Measurements from ENCODE around the gene SPDYE2. TPM values are rescaled to one million over a fixed set of nuclear protein-coding genes. Genes with fewer than 3 reads are reported as not detected.
"Not testable (repeated sequence)": the region's sequence is repeated elsewhere in the genome, so short reads cannot be mapped to it uniquely, and the experiment has no call there.

The SPDYE2 gene
- total RNA-seq, 1 donor from 2014 or later: 0.10 TPM

DNA sequence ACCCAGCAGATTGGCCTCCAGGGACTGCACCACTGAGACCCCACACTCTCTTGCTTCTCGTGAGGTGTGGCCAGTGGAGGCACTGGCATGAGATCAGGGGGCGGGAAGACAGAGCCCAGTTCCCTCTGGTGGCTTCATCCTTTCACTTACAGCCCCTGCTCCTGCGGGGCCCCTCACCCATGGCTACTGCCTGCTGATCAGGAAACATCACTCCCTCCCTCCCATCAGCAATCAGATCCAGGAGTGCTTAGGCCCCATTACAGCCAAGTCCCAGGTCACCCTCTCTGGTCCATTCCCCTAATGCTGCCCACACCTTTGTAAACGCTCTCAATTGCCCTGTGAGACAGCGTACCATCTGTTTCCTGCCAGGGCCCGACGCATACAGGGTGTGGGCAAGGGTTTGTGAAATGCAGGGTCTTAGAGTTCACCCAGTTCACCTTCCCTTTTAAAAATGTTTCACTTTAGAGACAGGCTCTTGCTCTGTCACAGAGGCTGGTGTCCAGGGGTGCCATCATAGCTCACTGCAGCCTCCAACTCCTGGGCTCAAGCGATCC is 15.9 kb upstream of the SPDYE2 start:
- DNase-seq (ENCODE audit: low read depth): not testable (repeated sequence)

DNA sequence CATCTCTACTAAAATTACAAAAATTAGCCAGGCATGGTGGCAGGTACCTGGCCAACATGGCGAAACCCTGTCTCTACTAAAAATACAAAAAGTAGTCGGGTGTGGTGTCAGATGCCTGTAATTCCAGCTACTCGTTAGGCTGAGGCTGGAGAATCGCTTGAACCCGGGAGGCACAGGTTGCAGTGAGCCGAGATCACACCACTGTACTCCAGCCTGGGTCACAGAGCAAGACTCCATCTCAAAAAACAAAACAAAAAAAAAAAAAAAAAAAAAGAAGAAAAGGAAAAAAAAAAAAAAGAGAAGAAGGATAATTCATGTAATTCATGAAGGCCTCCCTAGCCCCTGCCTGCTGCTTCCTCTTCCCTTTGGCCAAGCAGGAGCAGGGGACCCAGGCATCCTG is 10.4 kb upstream of the SPDYE2 start:
- DNase-seq (ENCODE audit: low read depth): not testable (repeated sequence)

DNA sequence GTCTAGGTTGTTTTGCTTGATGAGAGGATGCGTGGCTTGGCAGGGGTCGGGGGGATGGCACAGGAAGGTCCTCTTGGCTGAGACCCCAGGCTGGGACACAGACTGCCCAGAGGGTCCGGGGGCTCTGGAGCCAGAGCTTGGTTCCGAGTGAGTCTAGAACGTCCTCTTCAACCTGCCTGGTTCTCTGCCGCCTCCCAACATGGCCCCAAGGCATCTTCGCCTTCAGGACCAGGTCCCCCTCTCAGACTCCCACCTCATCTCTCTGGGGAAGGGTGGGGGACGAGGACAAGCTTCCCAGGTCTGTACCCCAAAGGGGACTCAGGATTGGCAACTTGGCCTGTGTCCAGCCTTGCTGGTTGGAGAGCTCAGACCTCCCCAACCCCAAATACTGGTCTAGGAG is 8.9 kb upstream of the SPDYE2 start:
- not testable (repeated sequence) for DNase-seq (ENCODE audit: low read depth)

DNA sequence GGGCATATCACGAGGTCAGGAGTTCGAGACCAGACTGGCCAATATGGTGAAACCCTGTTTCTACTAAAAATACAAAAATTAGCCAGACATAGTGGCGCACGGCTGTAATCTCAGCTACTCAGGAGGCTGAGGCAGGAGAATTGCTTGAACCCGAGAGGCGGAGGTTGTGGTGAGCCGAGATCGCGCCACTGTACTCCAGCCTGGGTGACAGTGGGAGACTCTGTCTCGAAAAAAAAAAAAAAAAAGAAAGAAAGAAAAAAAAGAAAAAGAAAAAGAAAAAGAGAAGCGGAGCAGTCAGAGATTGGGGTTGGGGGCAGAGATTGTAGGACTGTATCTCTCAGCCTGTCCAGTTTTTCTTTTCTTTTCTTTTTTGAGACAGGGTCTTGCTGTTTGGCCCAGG is 8.3 kb upstream of the SPDYE2 start:
- DNase-seq (ENCODE audit: low read depth): not testable (repeated sequence)

DNA sequence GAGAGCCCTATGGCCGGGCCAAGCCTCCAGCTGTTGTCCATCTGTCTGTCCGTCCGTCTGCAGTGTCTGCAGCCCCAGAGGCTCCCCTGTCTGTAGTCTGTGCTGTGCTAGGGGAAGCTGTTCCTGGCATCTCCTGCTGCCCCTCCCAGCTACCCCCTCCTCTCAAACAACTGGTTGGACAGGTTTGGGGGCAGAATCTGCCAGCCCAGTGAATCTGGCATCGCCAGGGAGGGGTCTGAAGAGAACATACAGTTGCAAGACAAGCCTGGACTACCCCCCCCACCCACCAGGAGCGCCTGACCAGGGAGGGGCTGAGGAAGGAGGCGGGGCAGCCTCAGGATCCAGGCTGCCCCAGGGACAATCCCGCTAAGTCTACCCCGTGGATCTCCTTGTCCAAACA is 7.4 kb upstream of the SPDYE2 start, which contains the start of gene UPK3BL2:
UPK3BL2 (minus strand) TSS at position 101 of the 400 bp plus-strand sequence; CDS start at position 41, 60 bp downstream.
- DNase-seq (ENCODE audit: low read depth): not testable (repeated sequence)

DNA sequence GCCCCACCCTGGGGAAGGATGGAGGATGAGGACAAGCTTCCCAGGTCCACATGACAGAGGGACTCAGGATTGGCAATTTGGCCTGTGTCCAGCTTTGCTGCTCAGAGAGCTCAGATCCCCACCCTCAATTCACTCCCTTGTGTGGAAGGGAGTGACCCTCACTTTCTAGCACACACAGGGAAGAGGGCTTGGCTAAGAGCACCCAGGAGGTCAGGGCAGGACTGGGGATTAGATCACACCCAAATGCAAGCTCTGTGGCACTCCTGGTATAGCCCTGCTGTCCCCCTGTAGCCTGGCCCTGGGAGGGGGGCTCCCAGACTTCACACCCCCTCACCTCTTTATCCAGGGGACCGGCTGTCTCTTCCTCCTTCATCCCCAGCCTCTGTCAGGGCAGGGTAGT is 6.7 kb upstream of the SPDYE2 start:
- not testable (repeated sequence) for DNase-seq (ENCODE audit: low read depth)

DNA sequence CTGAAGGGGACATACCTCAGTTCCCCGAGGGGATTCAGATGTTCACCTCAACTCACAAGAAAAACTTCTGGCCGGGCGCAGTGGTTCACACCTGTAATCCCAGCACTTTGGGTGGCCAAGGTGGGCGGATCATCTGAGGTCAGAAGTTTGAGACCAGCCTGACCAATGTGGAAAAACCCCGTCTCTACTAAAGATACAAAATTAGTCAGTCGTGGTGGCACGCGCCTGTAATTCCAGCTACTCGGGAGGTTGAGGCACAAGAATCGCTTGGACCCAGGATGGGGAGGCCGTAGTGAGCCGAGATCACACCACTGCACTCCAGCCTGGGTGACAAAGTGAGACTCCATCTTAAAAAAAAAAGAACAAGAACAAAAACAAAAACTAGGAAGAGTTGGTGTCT is 5.7 kb upstream of the SPDYE2 start:
- not testable (repeated sequence) for DNase-seq (ENCODE audit: low read depth)

DNA sequence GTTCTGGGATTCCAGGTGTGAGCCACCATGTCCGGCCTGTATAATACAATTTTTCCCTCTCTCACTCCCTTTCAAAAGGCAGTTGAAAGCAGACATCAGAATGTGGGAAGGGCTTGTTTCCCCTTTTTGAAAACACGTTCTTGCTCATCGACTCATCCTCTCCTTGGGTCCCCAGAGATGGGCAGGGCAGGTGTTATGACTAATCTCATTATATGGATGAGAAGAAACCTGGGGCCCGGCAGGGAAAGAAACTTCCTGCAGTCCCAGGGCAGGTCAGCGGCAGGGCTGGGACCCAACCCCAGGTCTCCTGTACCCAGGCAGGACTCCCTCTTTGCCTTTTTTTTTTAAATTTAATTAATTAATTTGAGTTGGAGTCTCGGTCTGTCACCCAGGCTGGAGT is 4.7 kb upstream of the SPDYE2 start:
- DNase-seq (ENCODE audit: low read depth): not testable (repeated sequence)

DNA sequence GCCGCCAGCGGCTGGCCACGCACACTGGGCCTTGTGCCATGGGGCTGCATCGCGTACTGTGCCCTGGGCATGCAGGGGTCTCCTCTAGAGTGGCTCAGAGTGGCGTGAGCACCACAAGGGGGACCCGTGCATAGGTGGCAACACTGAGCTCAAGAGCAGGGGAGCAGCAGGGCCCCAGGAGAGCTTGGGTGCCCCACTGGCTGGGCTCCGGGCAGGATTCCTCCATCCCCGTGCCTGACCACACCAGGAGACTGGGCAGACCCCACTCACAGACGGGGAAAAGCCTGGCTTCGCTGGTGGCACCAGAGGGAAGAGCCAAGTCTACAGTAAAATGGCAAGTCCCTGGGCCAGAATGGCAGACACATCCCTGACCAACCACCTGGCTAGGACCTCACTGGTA is 17.6 kb downstream of the SPDYE2 start:
- DNase-seq (ENCODE audit: low read depth): not testable (repeated sequence)

DNA sequence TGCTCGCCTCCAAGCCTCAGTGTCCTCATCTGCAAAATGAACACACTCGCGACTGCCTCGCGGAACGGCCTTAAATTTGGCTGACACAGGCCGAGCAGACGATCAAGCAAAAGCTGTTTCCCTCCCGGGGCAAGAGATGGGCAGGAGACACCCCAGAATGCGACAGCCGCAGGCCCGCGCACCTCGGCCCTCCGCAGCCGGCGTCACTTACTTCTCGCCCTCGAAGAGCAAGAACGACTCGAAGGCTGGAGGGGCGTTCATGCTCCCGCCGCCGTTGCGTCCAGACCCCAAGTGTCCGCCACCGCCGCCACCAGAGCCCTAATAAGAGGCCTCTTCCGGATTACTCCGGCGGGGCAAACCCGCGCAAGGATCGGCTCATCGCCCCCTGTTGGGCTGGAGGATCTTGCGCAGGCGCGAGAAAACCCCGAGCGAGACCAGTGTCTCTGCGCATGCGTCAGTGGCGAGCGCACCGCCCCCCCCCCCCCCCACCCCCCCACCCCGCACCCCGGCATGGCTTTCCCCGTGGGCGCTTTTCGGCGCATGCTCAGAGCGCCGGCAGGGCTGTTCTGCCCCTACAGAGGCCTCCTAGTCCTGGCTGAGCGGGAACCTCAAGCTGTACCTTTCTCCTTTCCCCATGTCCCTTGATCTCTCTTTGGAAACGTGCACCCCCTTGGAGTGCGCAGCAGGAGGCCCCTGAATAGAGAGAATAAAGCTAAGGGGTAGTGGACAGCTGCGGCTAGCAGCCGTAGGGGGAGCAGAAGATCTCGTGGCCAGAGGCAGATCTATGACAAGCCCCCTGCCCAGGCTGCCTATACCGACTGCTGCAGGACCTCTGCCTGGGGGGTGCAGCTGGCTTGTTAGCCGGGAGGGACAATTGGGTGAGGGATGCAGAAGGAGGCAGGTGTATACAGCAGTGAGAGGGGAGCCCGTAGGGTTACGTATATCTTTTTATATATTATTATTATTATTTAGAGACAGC is 21.5 kb downstream of the SPDYE2 start, which contains the start of gene POLR2J3:
POLR2J3 (minus strand) TSS at position 323 of the 979 bp plus-strand sequence; CDS start at position 261, 62 bp downstream.
- peak; percentile 74 for DNase-seq (ENCODE audit: low read depth)

DNA sequence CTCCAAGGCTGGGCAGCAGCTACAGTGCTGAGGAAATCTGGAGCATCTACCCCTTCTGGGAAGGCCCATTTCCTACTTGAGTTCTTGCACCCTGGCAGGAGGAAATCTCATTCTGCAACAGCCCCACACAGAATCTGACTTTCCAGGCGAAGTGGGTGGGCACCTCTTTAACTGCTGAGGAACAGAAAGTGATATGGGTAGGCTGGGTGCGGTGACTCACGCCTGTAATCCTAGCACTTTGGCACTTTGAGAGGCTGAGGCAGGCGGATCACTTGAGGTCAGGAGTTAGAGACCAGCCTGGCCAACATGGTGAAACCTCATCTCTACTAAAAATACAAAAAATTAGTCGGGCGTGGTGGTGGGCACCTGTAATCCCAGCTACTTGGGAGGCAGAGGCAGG is 23.6 kb downstream of the SPDYE2 start:
- DNase-seq (ENCODE audit: low read depth): not testable (repeated sequence)

DNA sequence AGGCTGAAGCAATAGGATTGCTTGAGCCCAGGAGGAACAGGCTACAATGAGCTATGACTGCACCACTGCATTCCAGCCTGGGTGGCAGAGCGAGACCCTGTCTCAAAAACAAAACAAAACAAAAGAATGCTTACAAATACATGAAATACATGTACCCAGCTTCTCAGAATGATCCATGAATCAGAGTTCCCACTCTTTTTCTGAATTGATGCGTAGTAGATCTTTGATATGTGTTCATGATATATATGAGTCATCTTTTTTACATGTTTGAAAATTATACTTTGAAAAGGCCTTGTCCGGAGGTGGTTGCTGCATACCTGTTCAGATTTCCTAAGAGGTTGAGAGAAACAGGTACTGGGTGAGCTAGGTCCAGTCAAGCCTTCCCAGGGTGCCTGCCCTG is 25.3 kb downstream of the SPDYE2 start:
- DNase-seq (ENCODE audit: low read depth): not testable (repeated sequence)

DNA sequence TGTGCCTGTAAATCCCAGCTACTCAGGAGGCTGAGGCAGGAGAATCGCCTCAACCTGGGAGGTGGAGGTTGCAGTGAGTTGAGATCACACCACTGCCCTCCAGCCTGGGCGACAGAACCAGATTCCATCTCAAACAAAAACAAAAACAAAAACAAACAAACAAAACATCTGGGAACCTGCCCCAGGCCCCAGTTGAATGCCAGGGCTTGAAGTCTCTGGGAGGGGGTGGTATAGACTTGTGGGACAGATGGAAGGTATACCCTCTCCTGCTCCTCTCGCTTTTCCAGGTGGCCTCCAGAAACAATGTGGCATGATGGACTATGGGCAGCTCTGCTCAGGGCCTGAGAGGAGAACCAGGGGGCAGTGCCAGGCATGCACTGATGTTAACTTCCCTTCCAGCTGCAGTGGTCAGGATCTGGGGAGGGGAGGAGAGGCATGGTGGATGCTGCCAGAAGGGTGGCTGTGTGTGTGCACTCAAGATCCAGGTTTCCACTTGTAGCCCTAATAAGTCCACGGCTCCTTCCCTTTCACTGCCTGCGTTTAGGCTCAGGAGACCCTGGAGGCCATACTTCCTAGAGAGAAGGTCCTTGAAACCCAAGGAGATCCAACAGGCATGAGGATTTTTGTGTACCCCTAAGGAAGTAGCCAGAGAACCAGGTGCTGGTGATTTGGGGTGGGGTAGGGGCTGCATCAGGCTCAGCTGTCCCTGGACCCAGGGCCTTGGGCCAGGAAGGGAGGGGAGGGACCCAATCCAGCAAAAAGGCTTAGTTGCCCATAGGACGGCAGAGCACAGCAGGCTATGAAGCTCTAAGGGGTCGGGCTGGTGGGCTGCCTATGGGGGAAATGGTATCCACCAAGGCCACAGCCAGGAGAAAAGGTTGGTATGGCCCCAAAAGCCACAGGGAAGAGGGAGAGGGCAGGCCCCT is 26.6 kb downstream of the SPDYE2 start:
- DNase-seq (ENCODE audit: low read depth): not testable (repeated sequence)

DNA sequence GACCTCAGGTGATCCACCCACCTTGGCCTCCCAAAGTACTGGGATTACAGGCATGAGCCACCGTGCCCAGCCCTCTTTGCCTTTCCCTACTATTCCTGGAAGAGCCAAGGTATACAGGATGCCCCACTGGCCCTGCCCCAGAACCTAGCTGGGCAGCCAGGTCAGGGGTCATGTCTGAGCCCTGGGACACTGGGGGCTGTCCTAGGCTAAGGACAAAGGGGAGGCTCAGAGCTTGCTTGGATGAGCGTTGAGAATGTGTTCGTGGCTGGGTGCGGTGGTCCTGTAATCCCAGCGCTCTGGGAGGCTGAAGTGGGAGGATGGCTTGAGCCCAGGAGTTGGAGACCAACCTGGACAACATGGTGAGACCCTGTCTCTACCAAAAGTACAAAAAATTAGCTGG is 27.5 kb downstream of the SPDYE2 start:
- not testable (repeated sequence) for DNase-seq (ENCODE audit: low read depth)

DNA sequence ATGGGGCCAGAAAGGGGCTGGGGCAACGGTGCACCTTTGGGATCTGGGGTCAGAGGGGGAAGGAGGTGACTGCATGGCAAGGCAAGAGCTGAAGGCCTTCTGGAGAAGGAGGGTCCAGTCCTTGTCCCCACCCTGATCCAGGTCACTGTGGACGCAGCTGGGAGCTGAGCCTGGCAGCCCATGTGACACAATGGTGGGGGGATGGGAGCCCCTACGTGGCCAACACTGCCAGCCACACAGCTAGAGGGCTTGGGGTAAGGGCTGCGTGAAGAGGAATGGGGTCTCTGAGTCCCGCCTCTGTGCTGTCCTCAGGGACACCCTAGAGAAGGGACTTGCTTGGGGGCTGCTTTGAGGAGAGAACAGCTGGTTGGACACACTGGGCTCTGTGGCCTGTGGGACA is 30.7 kb downstream of the SPDYE2 start:
- DNase-seq (ENCODE audit: low read depth): not testable (repeated sequence)

DNA sequence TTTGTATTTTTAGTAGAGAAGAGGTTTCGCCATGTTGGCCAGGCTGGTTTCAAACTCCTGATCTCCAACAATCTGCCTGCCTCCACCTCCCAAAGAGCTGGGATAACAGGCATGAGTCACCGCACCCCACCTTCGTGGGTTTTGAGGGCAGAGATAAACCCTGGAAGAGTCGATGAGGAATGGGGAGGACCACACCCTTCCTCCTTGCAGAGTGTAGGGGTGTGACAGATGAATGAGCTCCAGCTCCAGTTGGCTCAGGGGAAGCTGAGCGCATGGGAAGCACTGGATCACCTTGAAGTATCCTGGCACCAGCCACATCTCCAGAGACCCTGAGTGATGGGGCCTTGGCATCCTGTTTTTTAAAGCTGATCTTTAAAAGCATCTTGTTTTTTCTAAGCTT is 32.5 kb downstream of the SPDYE2 start:
- DNase-seq (ENCODE audit: low read depth): not testable (repeated sequence)

DNA sequence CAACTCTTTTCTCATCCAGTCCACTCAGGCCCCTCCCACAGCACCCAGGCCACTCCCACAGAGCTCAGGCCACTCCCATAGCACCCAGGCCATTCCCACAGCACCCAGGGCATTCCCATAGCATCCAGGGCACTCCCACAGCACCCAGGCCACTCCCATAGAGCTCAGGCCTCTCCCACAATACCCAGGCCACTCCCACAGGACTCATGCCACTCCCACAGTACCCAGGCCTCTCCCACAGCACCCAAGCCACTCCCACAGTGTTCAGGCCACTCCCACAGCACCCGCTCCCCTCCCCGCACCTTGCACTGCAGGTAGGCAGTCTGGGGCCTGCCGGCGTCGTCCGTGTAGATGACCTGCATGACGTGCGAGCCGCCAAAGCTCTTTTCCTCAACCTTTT is 38.8 kb downstream of the SPDYE2 start:
- not testable (repeated sequence) for DNase-seq (ENCODE audit: low read depth)

DNA sequence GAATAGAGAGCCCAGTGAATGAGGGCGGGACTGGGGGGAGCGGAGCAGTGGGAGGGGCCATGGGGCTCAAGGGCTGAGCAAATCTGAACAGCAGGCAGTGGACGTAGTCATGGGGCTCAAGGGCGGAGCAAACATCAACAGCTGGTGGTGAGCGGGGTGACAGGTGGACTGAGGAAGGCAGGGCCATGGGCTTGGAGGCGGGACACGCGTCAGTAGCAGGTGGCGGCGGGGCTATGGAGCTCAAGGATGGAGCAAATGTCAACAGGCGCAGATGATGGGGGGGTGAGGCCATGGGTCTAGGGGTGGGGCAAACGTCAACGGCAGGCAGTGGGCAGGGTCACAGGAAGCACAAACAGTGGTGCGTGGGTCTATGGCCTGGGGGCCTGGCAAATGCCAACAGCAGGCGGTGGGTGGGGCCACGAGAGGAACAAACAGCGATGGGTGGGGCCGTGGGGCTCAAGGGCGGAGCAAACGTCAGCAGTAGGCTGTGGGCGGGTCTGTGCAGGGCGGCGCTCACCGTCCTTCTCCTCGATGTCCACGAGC is 41.5 kb downstream of the SPDYE2 start:
- not testable (repeated sequence) for DNase-seq (ENCODE audit: low read depth)

DNA sequence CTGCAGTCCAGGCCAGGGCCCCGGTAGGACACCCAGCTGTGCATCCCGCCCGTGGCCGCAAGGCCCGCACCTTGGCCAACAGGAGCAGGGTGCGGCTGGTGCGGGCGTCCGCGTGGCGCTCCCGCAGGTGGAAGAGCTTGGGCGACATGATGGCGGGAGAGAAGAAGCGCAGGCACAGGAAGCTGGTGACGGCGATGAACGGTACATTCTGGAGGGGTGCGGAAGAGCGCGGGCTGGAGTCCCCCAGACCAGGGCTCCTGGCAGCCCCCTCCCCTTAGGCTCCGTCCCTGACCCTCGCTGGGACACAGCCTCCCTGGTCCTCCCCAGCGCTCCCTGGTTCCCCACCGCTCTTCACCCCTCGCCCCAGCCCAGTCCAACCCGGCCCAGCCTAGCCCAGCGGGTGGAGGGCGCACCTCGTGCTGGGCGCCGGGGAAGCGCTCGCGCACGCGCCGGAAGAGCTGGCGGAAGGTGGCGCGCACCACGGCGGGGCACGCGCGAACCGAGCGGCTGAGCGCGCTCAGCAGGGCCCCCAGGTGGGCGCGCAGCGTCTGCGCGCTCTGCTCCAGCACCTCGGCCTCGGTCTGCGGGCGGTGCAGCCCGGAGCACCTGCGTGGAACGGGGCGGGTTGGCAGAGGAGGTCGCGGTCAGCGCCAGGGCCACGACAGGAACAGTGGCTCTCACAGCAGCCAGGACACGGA is 42.8 kb downstream of the SPDYE2 start:
- DNase-seq (ENCODE audit: low read depth): not testable (repeated sequence)

DNA sequence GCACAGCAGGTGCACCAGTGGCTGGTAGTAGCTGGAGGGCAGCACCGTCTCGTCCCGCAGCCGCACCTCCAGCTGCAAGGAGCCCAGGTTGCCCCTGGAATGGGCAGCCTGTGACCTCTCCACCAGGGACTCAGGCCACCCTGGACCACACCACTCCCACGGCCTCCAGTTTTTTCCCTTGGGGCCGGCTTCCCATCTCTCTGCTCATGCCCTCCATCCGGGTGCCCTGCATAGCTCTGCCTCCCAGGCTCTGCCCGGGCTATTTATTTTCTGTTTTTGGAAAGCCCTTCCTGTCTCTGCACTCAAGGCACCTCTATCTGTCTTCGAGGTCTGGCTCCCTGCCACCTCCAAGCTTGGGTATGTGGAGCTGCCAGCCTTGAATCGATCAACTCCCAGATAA is 45.0 kb downstream of the SPDYE2 start:
- not testable (repeated sequence) for DNase-seq (ENCODE audit: low read depth)

DNA sequence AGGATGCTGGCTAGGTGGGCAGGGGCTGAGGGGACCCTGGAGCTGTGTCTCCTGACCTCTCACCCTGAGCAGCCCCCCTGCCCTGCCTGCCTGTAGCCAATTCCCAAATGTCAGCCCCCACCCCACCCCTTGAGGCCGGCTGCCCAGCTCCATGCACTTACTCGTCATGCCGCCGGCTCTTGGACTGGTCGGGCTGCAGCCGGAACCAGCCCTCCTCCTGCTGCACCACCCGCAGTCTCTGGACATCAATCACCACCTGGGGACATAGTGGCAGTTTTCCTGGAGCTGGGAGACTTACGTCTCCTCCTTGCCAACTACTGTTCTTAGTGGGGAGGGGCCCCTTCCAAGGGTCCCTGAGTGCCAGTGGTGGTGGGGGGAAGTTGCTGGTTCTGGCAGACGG is 48.7 kb downstream of the SPDYE2 start:
- not testable (repeated sequence) for DNase-seq (ENCODE audit: low read depth)
